ENCODE data around the gene TUBA3E.
A peak's percentile ranks its signal among the peaks of the same experiment; 100 is the strongest.
"Not testable (repeated sequence)": the region's sequence is repeated elsewhere in the genome, so short reads cannot be mapped to it uniquely, and the experiment has no call there.

Gene TUBA3E

DNA sequence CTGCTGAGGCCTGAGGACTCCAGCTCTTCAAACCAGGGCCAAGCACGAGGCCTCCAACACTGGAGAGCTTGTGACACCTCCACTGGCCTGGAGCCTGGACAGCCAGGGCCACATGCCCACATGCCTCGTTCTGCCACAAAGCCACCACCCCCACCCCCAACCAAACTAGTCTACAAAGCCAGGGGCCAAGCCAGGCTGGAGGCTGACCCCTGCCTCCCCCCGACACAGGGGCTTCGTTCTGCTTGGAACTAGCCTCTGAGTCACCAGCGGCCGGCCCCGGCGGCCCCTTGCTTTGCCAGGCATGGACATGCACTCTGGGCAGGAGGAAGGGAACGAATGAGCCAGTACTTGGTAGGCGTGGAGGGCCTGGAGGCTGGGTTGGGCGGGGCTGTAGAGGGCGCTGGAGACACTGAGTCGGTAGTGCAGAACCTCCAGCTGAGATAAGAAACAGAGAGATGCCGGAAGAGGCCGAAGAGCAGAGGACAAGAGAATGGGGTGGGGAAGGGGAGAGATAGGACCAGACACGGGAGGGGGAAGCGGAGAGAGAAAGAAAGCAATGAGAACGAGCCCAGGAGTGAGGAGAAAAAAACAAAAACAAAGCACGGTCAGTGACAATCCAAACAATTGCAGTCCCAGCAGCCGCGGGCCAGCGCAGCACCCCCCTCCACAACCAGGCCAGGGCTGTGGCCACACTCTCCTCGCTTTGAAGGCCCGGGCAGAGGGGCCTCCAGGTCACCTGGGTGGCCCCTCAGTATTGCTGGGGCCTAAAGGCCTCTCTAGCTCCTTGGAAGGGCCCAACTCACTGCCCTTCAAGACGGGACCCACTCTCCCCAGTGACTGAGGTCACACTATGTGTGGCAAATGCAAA is 37.2 kb downstream of the TUBA3E start:
- DNase-seq, result not testable (repeated sequence)

DNA sequence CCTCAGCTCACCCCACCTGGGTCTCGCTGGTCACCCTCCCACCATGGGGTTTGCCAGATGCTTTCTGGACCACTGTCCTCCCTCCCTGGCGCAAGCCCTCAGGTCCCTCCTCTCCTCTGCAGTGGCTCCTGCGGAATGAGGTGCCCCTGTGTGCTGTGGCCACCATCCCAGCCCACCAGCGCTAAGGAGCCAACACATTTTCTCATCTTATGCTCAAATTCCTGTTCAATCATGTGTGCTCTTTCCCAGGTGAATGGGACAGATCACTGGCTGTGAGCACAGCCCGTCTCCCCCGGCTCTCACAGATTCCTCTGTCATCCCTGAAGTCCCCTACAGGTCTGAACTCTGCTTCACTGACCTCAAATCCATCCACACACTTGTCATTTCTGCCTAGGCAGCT is 38.1 kb downstream of the TUBA3E start:
- DNase-seq, result no peak

- not testable (repeated sequence) for DNase-seq
Observed at GRCh38 chr2:130159376-130159775, 38.9 kb downstream of the TUBA3E start.

- no peak for DNase-seq
Observed at GRCh38 chr2:130158631-130159030, 39.6 kb downstream of the TUBA3E start.

DNA sequence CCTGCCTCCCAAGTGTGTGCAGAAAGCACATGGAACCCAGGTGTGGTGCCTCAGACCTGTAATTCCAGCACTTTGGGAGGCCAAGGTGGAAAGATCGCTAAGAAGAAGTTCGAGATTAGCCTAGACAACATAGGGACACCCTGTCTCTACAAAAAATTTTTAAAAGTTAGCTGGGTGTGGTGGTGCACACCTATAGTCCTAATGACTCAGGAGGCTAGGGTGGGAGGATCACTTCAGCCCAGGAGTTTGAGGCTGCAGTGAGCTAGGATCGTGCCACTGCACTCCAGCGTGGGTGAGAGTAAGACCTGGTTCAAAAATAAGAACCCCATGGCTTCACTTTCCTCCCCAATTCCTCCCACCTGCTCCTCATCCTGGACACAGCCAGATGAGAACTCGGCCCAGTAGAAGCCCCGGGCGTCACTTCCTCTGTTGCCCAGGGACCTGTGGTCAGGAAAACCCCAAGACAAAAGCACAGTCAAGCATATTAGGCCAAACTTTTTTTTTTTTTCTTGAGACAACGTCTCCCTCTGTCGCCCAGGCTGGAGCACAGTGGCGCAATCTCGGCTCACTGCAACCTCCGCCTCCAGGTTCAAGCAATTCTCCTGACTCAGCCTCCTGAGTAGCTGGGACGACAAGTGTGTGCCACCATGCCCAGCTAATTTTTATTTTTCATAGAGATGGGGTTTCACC is 40.3 kb downstream of the TUBA3E start:
- not testable (repeated sequence) for DNase-seq

DNA sequence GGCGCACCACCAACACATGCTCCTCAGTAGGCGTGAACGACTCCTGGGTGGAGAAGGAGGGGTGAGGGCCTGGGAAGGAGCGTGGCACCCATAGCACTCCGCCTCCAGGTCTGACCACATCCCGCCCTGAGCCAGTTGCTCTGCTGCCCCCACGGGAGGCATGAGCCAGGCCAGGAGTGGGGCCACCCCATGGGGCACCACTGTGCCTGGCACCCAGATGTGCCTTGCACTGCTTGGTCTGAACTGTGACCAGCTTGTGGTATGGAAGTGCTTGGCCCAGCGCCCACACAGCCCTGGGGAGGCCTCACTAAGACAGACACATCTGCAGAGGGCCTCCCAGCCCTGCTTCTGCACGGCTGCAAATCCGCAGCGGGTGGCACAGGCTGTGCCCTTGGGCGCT is 40.9 kb downstream of the TUBA3E start:
- not testable (repeated sequence) for DNase-seq

- no peak for DNase-seq
Observed at GRCh38 chr2:130156624-130157004, 41.6 kb downstream of the TUBA3E start.

DNA sequence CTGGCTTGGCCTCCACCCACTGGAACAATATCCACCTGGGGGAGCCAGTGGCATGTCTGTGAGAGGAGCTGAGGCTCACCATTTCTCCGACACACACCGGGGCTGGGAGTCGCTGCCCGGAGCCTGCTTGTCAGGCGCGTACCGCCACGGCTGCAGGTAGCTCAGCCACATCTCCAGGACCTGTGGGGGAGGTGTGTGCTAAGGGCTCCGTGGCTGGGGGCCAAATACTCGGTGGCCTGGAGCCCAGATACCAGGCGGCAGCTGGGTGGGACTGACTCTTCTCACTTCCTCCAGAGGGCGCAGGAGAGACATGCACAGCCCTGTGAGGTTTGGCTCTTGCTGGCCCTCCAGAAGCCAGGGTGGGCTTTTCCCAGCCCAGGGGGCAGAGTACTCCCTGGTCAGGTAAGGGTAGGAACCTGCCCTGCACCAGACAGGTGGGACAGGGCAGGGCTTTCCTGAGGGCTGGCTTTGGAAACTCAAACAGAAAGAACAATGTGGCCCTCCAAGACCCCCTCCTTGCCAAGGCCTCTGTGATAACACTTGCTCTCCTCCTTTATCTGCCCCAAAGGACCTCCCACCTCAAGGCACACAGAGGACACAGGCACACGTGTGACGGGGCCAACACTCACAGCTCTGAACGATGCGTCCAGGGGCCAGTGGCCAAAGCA is 42.1 kb downstream of the TUBA3E start:
- peak; percentile 82 for DNase-seq

DNA sequence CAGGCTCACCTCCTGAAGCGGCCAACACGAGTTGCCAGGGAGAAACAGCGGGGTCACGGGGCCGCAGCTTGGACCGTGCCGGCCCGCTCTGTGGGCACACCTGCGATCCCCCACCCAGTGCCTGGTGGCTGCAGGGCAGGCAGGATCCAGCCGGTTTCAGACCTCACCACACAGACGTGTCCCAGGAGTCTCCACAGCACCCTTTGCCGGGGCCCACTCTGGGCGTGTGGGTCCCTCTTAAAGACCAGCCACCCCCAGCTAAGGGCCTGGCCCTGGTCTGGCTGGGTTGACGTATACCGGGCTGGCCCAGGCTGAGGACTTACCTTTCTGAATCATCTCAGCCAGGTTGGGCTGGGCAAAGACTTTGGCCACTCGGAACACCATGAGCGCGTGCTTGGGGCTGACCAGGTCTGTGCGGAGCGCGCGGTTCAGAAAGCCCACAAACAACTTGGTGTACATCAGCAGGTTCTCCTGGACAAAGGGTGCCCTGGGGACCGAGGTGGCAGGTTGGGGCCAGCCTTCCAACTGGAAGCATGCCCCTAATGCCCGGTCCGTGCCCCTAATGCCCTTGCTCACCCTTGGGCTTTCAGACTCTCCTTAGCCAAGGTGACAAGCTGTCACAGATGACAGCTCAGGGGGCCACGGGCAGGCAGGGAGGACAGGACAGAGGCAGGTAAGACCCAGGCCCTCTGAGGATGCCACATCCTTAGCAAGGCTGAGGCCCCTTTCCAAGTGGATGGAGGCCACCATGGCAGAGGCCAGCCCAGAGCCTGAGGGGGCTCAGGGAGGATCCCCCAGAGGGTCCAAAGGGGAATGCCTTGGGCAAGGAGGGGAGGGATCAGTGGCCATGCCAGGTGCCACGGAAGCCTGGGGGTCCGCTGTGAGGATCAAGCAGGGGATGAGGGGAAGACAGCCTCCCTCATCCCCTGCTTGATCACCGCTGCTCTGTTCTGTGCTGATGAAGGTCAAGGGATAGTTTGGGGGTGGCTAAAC is 43.2 kb downstream of the TUBA3E start:
- no peak for DNase-seq

- not testable (repeated sequence) for DNase-seq
Observed at GRCh38 chr2:130154423-130154770, 43.8 kb downstream of the TUBA3E start.

DNA sequence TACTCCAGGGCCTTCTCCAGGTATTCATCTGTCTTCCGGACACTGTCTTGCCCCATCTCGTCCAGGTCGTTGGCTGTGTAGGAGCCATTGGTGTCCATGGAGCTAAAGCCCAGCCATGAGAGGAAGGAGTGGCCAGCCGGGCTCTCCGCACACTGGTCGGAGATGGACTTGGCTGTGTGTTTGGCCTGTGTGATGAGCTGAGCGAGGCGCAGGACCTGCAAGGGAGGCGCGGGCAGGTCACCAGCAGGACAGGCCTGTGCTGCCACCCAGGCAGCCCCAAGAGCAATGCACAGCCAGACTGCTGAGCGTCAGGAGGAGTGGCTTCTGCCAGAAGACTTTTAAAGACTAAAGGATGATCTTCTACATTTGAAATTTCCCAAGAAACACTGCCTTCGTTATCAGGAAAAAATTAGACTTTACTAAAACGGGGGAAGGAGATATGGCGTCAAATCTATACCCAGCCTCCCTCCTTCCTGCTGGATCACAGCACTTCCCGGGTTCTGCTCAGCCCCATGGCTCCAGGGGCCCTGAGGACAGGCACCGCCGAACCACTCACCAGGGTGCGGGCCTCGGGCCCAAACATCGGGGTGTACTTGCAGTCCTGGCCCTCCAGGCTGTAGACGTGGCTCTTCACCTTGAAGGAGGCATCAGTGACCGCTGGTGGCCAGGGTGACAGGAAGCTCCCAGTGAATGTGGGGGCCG is 44.4 kb downstream of the TUBA3E start:
- DNase-seq, result not testable (repeated sequence)

- no peak for DNase-seq
Observed at GRCh38 chr2:130152816-130153595, 45.2 kb downstream of the TUBA3E start.

- DNase-seq, result not testable (repeated sequence)
Observed at GRCh38 chr2:130152136-130152815, 46.0 kb downstream of the TUBA3E start.

DNA sequence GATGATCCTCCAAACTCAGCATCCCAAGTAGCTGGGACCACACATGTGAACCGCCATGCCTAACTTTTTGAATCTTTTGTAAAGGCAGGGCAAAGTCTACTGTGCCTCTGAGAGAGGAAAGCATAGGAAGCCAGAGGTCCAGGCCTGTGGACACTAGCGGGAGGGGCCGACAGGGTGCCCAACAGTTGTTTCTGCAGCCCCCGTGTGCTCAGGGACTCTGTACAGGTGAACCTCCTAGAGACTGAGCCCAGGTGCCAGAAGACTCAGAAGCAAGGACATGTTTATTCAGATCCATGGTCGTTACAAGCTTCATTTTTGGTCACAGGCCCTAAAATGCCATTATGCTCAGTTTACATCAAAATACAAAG is 47.1 kb downstream of the TUBA3E start:
- not testable (repeated sequence) for DNase-seq

GRCh38 chr2:130150181-130151144 is 47.8 kb downstream of the TUBA3E start:
- DNase-seq, result no peak

DNA sequence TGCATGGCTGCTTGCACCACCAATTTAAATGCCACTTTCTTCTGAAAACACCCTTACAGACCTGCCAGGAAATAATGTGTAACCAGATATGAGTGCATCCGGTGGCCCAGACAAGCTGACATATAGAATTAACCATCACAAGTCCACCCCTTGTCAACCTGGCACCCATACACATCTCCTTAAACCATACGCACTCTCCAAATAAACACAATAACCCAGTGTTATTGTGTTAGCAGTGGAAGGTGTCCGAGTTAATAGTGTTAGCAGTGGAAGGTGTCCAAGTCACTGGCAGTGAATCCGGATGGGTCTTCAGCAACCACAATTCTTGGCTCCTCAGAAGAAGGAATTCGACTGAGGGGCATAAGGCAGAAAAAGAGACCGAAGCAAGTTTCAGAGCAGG is 49.7 kb downstream of the TUBA3E start:
- not testable (repeated sequence) for DNase-seq

DNA sequence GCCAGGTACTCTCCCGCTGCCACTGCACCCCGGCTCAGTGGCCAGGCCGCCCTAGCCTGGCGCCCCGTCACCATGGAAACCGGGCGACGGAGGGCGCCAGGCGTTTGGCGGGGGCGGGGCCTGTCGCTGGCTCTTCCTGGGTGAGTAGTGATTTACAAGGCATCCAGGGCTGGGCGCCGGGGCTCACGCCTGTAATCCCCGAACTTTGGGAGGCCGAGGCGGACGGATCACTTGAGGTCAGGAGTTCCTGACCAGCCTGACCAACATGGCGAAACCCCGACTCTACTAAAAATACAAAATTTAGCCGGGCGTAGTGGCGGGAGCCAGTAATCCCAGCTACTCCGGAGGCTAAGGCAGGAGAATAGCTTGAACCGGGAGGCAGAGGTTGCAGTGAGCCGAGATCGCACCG is 53.2 kb downstream of the TUBA3E start, which contains the start of gene CCDC74B:
TSS of gene CCDC74B (minus strand) at position 107 of the 409 bp plus-strand sequence. CDS start 116 bp downstream, outside the sequence.
- DNase-seq, result peak; percentile 51

- not testable (repeated sequence) for DNase-seq
Observed at GRCh38 chr2:130143266-130144039, 54.8 kb downstream of the TUBA3E start.

Data from NCI-H2107 (cell line).